BJ (cell line): ENCODE measurements around the gene KCNIP3. TPM values are rescaled to one million over a fixed set of nuclear protein-coding genes. Genes with fewer than 3 reads are reported as not detected.

Experiments
- CTCF ChIA-PET: fragments of 350-600 bp; formaldehyde crosslinking; extraction: SDS; loops from one replicate; lab custom pipeline; 2021; ENCODE audit warnings: antibody characterized with exemption, inconsistent platforms; lab: Yijun Ruan, JAX
- POLR2A ChIA-PET: fragments of 300-600 bp; sonication (Branson Sonifier 250); formaldehyde crosslinking; extraction: SDS; loops from one replicate; lab custom pipeline; 2021; ENCODE audit warnings: antibody characterized with exemption; lab: Charles Lee
- DNase-seq: peaks from one replicate; pipeline ENCODE4 v3.0.0-alpha.2; 2011; ENCODE audit warnings: low read depth
- H3K27me3 ChIP-seq: 2 replicates; pipeline ENCODE4 v1.6.0; 2011; ENCODE audit warnings: low read length; ENCODE audit not compliant: control insufficient read depth, insufficient read depth
- H3K36me3 ChIP-seq: 2 replicates; pipeline ENCODE4 v1.5.1; 2011; ENCODE audit warnings: low read length; ENCODE audit not compliant: control insufficient read depth, insufficient read depth
- H3K4me3 ChIP-seq: 2 replicates; pipeline ENCODE4 v1.5.1; 2011; ENCODE audit warnings: low read depth, mild to moderate bottlenecking, control low read depth, low read length
- CTCF ChIP-seq: IDR thresholded peaks from 2 replicates; pipeline ENCODE4 v1.5.1; 2011; ENCODE audit warnings: low read depth, mild to moderate bottlenecking, control low read depth, inconsistent platforms, low read length, moderate library complexity; ENCODE audit not compliant: insufficient read depth
- polyA plus RNA-seq: library from polyadenylated mRNA; depleted of rRNA; stranded (reverse); fragments of >200 nt; gene quantifications from 2 replicates; pipeline ENCODE4 v1.2.3, GENCODE V29; 2011

KCNIP3 gene
- polyA plus RNA-seq, 1 experiment = 4.1 TPM

DNA sequence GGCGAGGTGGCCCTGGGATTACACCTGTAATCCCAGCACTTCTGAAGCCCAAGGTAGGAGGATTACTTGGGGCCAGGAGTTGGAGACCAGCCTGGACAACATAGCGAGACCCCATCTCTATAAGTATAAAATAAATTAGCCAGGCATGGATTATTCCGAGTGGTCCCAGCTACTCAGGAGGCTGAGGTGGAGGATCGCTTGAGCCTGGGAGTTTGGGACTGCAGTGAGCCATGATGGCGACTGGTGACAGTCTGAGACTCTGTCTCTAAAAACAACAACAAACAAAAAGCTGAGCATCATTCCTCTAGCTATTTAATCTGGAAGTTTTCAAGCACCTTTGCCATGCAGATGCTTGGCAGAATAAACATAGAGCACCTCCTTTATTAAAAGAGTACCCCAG is 83.6 kb downstream of the KCNIP3 start:
- DNase-seq = no peak
- TF ChIP-seq CTCF = no peak
- Histone ChIP-seq H3K36me3 (no peaks in the 10 kb centered on the region; the same call in 1 of the 2 replicates), H3K4me3 (no peak overlapping the region), H3K27me3 (no peaks in the 10 kb centered on the region)
- POLR2A ChIA-PET = no interaction called here
- CTCF ChIA-PET = interaction anchor here (2.6 kb wide), 1 partner anchor 8 kb away, joined by 18 read pairs; no protein-coding TSS in a partner anchor

DNA sequence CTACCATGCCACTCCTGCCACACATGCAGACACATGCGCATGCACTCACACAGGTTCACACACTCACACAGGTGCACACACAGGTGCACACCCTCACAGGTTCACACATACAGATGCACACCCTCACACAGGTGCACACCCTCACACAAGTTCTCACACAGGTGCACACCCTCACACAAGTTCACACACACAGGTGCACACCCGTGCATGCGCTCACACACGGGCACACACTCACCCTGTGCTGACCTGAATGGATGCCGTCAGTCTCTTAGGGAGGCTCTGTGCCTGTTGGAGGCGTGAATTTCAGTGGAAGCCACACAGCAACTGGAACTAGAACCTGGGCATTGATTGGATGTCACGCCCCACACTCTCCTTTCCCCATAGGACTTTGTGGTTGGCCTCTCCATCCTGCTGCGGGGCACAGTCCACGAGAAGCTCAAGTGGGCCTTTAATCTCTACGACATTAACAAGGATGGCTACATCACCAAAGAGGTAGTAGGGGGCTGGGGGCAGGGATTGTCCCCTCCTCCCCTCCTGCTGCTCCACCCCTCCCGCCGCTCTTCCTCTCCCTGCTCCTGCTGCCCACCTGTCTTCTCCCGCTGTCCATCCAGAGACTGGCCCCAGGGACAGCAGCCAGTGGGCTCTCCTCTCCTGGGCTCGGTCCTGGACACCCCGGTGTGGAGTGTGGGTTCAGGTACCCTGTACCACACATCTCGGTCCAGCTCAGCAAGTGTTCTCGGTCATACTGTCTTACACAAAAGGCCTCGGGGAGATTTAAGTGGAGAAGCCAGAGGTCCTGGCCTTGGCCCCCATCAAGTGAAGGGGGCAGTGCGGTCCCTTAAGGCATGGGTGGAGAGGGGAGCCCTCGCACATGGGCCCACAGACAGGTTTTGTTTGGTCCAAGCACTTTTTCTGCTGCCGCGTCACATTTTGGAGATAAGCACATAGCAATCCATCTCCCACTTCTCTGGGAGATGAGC is 84.4 kb downstream of the KCNIP3 start:
- no peak for TF ChIP-seq CTCF
- Histone ChIP-seq H3K36me3 (no peaks in the 10 kb centered on the region; the same call in 1 of the 2 replicates), H3K27me3 (no peaks in the 10 kb centered on the region), H3K4me3 (no peak overlapping the region)
- ChIA-PET CTCF (interaction anchor here (1.1 to 2.6 kb wide), 2 partner anchors 7 to 342 kb away, joined by 3 to 18 read pairs; no protein-coding TSS in a partner anchor), POLR2A (interaction anchor here (0.5 kb wide), 1 partner anchor 9 kb away, joined by 11 read pairs; no protein-coding TSS in a partner anchor)
- DNase-seq = no peak

DNA sequence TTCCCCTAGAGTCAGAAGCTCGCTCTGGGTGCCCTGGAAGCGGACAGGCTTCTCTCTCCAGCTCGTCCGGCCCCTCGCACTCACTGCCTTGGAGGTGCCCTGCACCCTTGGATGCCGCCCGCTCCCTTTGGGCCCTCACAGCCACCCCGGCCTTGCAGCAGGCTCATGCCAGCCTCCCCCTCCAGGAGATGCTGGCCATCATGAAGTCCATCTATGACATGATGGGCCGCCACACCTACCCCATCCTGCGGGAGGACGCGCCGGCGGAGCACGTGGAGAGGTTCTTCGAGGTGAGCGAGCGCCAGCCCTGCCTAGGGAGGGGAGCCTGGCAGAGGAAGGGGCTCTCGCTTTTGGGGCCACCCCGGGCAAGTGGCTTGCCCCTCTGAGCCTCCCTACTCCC is 85.0 kb downstream of the KCNIP3 start:
- no peak overlapping the region for H3K4me3 ChIP-seq
- no peak for TF ChIP-seq CTCF
- H3K36me3 ChIP-seq = no peaks in the 10 kb centered on the region; the same call in 1 of the 2 replicates
- no peaks in the 10 kb centered on the region for H3K27me3 ChIP-seq
- CTCF ChIA-PET = interaction anchor here (1.1 kb wide), 1 partner anchor 342 kb away, joined by 3 read pairs; no protein-coding TSS in a partner anchor
- no peak for DNase-seq
- POLR2A ChIA-PET = interaction anchor here (0.5 kb wide), 1 partner anchor 9 kb away, joined by 11 read pairs; no protein-coding TSS in a partner anchor

- CTCF ChIA-PET = interaction anchor here (0.7 to 2.1 kb wide), 6 partner anchors 8 to 341 kb away, joined by 3 to 11 read pairs (median 3); no protein-coding TSS in a partner anchor
- POLR2A ChIA-PET = no interaction called here
- H3K4me3 ChIP-seq = no peak overlapping the region
- no peak for DNase-seq
- TF ChIP-seq CTCF = no peak
- H3K27me3 ChIP-seq = no peaks in the 10 kb centered on the region
- H3K36me3 ChIP-seq = no peaks in the 10 kb centered on the region; the same call in 1 of the 2 replicates
Measured at GRCh38 chr2:95382686-95383634, 85.8 kb downstream of the KCNIP3 start.
